Chondrocyte (in vitro differentiated cells): ENCODE data around the gene LGI4. TPM values are rescaled to one million over a fixed set of nuclear protein-coding genes. Genes with fewer than 3 reads are reported as not detected.

Source experiments
- DNase-seq: peaks from one replicate; pipeline ENCODE4 v3.0.0; 2021; ENCODE audit warnings: mixed read lengths, low spot score
- H3K27ac Mint-ChIP-seq: one replicate; pipeline ENCODE4 v1.8.0; 2021; ENCODE audit warnings: mild to moderate bottlenecking, moderate library complexity, mixed read lengths; ENCODE audit not compliant: unreplicated experiment
- H3K27me3 Mint-ChIP-seq: 2 replicates; pipeline ENCODE4 v1.8.0; 2021; ENCODE audit warnings: low read depth, mixed read lengths
- H3K36me3 Mint-ChIP-seq: 2 replicates; pipeline ENCODE4 v1.8.0; 2021; ENCODE audit warnings: low read depth, mixed read lengths
- H3K4me1 Mint-ChIP-seq: 2 replicates; pipeline ENCODE4 v1.8.0; 2021; ENCODE audit warnings: low read depth, mild to moderate bottlenecking, mixed read lengths
- H3K4me3 Mint-ChIP-seq: one replicate; pipeline ENCODE4 v1.8.0; 2021; ENCODE audit warnings: mild to moderate bottlenecking, moderate library complexity, mixed read lengths; ENCODE audit not compliant: unreplicated experiment
- H3K9me3 Mint-ChIP-seq: 2 replicates; pipeline ENCODE4 v1.8.0; 2021; ENCODE audit warnings: low read depth, mixed read lengths
- total RNA-seq: library from RNA; stranded (reverse); gene quantifications from 3 replicates; pipeline ENCODE4 v1.2.1, GENCODE V29; 2021
- TF ChIP-seq, protein P1 (sequence below): fragments of 200-600 bp; sonication (generic); IDR thresholded peaks from 2 replicates; pipeline ENCODE4 v1.5.0; 2021; ENCODE audit warnings: antibody characterized with exemption, mild to moderate bottlenecking, moderate library complexity

Gene LGI4
- total RNA-seq, 1 donor from 2014 or later, result 1.3 TPM

DNA sequence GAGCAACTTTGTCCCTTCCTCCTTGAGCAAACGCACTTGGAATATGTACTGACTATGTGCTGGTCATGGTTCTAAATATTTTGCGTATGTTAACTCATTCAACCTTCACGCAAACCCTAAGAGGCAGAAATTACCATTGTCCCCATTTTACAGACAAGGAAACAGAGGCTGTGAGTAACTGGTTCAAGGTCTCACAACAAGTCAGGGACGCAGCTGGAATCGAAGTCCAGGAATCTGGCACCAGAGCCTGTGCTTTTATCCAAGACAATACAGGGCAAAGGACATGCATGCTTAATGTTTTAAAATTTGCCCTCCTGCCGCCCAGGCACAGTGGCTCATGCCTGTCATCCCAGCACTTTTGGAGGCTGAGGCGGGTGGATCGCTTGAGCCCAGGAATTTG is 24.7 kb upstream of the LGI4 start:
- peaks cover 23% of the 10 kb centered on the region for H3K9me3 Mint-ChIP-seq

DNA sequence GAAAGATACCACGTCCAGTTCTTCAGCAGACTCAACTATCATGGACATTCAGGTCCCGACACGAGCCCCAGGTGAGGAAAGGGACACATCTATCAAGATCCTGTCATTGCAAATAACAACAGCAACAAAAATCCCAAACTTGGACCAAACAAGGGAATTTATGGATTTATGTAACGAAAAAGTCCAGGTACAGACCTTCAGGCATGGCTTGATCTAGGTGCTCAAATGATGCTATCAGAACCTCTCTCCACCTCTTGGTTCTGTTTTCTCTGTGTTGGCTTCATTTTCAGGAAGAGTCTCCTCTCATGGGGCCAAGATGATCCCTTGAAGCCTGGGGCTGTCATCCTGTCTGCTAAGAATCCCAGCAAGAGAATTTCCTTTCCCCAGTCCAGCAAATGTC is 22.6 kb upstream of the LGI4 start:
- H3K9me3 Mint-ChIP-seq, result peaks cover 6% of the 10 kb centered on the region
- peaks cover 29% of the 10 kb centered on the region for H3K36me3 Mint-ChIP-seq
- DNase-seq, result no peak
- H3K27me3 Mint-ChIP-seq, result no peaks in the 10 kb centered on the region
- H3K27ac Mint-ChIP-seq, result no peak overlapping the region
- TF ChIP-seq, protein P1, sequence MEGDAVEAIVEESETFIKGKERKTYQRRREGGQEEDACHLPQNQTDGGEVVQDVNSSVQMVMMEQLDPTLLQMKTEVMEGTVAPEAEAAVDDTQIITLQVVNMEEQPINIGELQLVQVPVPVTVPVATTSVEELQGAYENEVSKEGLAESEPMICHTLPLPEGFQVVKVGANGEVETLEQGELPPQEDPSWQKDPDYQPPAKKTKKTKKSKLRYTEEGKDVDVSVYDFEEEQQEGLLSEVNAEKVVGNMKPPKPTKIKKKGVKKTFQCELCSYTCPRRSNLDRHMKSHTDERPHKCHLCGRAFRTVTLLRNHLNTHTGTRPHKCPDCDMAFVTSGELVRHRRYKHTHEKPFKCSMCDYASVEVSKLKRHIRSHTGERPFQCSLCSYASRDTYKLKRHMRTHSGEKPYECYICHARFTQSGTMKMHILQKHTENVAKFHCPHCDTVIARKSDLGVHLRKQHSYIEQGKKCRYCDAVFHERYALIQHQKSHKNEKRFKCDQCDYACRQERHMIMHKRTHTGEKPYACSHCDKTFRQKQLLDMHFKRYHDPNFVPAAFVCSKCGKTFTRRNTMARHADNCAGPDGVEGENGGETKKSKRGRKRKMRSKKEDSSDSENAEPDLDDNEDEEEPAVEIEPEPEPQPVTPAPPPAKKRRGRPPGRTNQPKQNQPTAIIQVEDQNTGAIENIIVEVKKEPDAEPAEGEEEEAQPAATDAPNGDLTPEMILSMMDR, result no peak
- H3K4me3 Mint-ChIP-seq, result no peak overlapping the region
- H3K4me1 Mint-ChIP-seq, result peaks cover 40% of the 10 kb centered on the region

More for the DNA sequence above, 24.7 kb upstream of the LGI4 start:
- H3K27me3 Mint-ChIP-seq, result no peaks in the 10 kb centered on the region
- peaks cover 44% of the 10 kb centered on the region for H3K36me3 Mint-ChIP-seq
- H3K4me1 Mint-ChIP-seq, result peaks cover 33% of the 10 kb centered on the region
- no peak overlapping the region for H3K27ac Mint-ChIP-seq
- DNase-seq, result no peak
- no peak overlapping the region for H3K4me3 Mint-ChIP-seq
- TF ChIP-seq, protein P1, result no peak

DNA sequence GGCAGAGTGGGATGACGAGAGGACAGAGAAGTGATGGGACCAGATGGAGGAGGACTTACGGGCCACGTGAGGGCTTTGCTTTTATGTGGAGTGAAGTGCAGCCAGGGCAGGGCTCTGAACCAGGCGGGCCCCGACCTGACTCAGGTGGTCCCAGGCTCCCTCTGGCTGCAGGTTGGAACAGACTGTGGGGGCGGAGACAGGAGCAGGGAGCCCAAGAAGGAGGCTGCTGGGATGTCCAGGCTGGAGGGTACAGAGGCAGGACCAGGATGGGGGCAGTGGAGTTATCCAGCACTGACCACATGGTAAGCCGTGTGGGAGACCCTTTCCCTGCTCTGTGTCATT is 21.8 kb upstream of the LGI4 start:
- Mint-ChIP-seq H3K4me1 (peaks cover 42% of the 10 kb centered on the region), H3K9me3 (peaks cover 3% of the 10 kb centered on the region), H3K4me3 (no peak overlapping the region), H3K27me3 (no peaks in the 10 kb centered on the region), H3K36me3 (peaks cover 24% of the 10 kb centered on the region), H3K27ac (no peak overlapping the region)
- no peak for DNase-seq
- TF ChIP-seq, protein P1, result no peak

DNA sequence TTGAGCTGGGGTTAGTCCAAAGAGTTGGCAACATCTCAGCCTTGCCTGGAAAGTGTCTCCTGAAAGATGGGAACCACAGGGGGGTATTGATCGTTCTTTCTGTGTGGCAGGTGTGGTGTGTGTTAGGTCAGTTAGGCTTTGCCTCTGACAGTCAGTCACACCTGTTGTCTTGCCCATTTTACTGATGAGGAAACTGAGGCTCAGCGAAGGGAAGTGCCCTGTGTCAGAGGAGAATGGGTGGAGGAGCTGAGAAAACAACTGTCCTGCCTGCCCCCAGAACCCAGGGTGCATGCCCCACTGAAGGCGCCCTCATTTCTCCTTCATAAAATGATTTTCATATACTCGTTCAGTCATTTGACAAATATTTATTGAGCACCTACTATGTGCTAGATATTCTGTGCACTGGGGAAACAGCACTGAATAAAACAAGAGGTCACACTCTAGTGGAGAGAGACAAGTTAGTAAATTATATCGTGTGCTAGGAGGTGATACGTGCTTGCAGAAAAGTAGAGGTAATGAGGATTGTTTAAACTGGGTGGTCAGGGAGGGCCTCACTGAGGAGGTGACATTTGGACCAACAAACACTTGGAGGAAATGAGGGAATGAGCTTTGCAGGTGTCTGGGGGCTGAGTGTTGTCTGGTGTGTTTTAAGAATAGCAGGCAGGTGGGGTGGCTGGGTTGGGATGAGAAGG is 21.3 kb upstream of the LGI4 start:
- Mint-ChIP-seq H3K4me1 (peaks cover 42% of the 10 kb centered on the region), H3K9me3 (no peaks in the 10 kb centered on the region), H3K4me3 (peak overlapping the region; percentile 99), H3K27me3 (no peaks in the 10 kb centered on the region), H3K36me3 (peaks cover 19% of the 10 kb centered on the region), H3K27ac (peak overlapping the region; percentile 32)
- no peak for DNase-seq
- TF ChIP-seq, protein P1, result no peak

- Mint-ChIP-seq H3K4me1 (peaks cover 45% of the 10 kb centered on the region), H3K36me3 (peaks cover 17% of the 10 kb centered on the region), H3K27ac (peak overlapping the region; percentile 32), H3K4me3 (peak overlapping the region; percentile 99), H3K9me3 (no peaks in the 10 kb centered on the region), H3K27me3 (no peaks in the 10 kb centered on the region)
- no peak for DNase-seq
- TF ChIP-seq, protein P1, result no peak
These were observed 20.6 kb upstream of the LGI4 start for GRCh38 chr19:35155441-35155840.
